Esophagus muscularis mucosa (tissue), 4 donors: Measurements from ENCODE around the gene GHR. TPM values are rescaled to one million over a fixed set of nuclear protein-coding genes. Genes with fewer than 3 reads are reported as not detected.

Experiments used
- DNase-seq: peaks from one replicate; pipeline ENCODE4 v3.0.0-alpha.2; 2017; ENCODE audit errors: extremely low spot score
- H3K27ac ChIP-seq, 4 donors: fragments of 200-600 bp; sonication (generic); replicated peaks in 1 of 4; 1 replicate in 3 of 4; 2 replicates in 1 of 4; pipeline ENCODE4 v1.5.1; 2016 to 2019; ENCODE audit warnings: mild to moderate bottlenecking in 1 of 4
- H3K27me3 ChIP-seq, 4 donors: fragments of 200-600 bp; sonication (generic); one replicate each; pipeline versions ENCODE4 v1.5.1 to v1.6.0; 2016 to 2019
- H3K36me3 ChIP-seq, 4 donors: fragments of 200-600 bp; sonication (generic); one replicate each; pipeline ENCODE4 v1.5.1; 2016 to 2019
- H3K4me1 ChIP-seq, 4 donors: fragments of 200-600 bp; sonication (generic); one replicate each; pipeline ENCODE4 v1.5.1; 2016 to 2019
- H3K4me3 ChIP-seq, 4 donors: fragments of 200-600 bp; sonication (generic); 1 replicate in 2 of 4; 2 replicates in 2 of 4; pipeline ENCODE4 v1.5.1; 2016 to 2019; ENCODE audit warnings: mild to moderate bottlenecking in 4 of 4, moderate library complexity in 1 of 4
- H3K9me3 ChIP-seq, 4 donors: fragments of 200-600 bp; sonication (generic); 1 replicate in 3 of 4; 2 replicates in 1 of 4; pipeline ENCODE4 v1.5.1; 2016 to 2019
- CTCF ChIP-seq, 3 experiments: fragments of 200-600 bp in 2 of 3; fragments of 450-650 bp in 1 of 3; sonication (generic) in 2 of 3; IDR thresholded peaks; one replicate each; pipeline ENCODE4 v1.5.1; 2017 to 2019; ENCODE audit warnings: antibody characterized with exemption in 3 of 3, mild to moderate bottlenecking in 2 of 3, moderate library complexity in 1 of 3
- EP300 ChIP-seq: sonication (generic); formaldehyde crosslinking; IDR thresholded peaks from one replicate; pipeline ENCODE4 v1.6.1; 2017; ENCODE audit warnings: antibody characterized with exemption
- POLR2A ChIP-seq: fragments of 450-650 bp; IDR thresholded peaks from one replicate; pipeline ENCODE4 v1.6.1; 2017; ENCODE audit warnings: antibody characterized with exemption, moderate library complexity, mild to moderate bottlenecking, low read depth
- POLR2AphosphoS5 ChIP-seq, 2 donors: sonication (generic); formaldehyde crosslinking; IDR thresholded peaks; one replicate each; pipeline ENCODE4 v1.6.1; 2017; ENCODE audit warnings: antibody characterized with exemption in 2 of 2
- WGBS: methylation state at CpG from one replicate; pipeline ENCODE4 v1.1.5; 2018; 5-methylcytosine and 5-hydroxymethylcytosine counted together
- intact Hi-C: fragments of 100-400 bp; cut with DNase I; formaldehyde crosslinking; loops from one replicate; pipeline ENCODE4 v1.15.1; 2023
- total RNA-seq, 4 donors: library from RNA; depleted of rRNA; stranded (reverse); fragments of >200 nt; gene quantifications; one replicate each; pipeline versions ENCODE4 v1.1.0 to v1.2.1, GENCODE V29; 2016

Gene GHR
- total RNA-seq, 4 donors from 2014 or later: 5.3 to 9.1 (median 6.5) TPM

- no peaks in the 10 kb centered on the region for H3K9me3 ChIP-seq
- H3K27me3 ChIP-seq: no peaks in the 10 kb centered on the region
- H3K4me3 ChIP-seq: no peak overlapping the region
- H3K4me1 ChIP-seq: peaks cover 4 to 9% (median 5%) of the 10 kb centered on the region in 4 donors
- intact Hi-C loops: no loop called here
- no peaks in the 10 kb centered on the region for H3K36me3 ChIP-seq
- TF ChIP-seq EP300 (no peak), POLR2A (no peak), CTCF (IDR thresholded peaks at IDR 0.05) (no peak), POLR2AphosphoS5 (IDR thresholded peaks at IDR 0.05) (no peak)
- H3K27ac ChIP-seq: no peak overlapping the region
- no peak for DNase-seq
Measured at GRCh38 chr5:42436051-42436450, 12.8 kb downstream of the GHR start.

- H3K27me3 ChIP-seq: no peaks in the 10 kb centered on the region
- H3K4me3 ChIP-seq: no peak overlapping the region
- H3K27ac ChIP-seq: no peak overlapping the region
- 83% methylated on average over 5 of the region's 5 CpGs for WGBS
- TF ChIP-seq EP300 (no peak), POLR2AphosphoS5 (IDR thresholded peaks at IDR 0.05) (no peak), CTCF (IDR thresholded peaks at IDR 0.05) (no peak), POLR2A (no peak)
- intact Hi-C loops: no loop called here
- H3K4me1 ChIP-seq: peaks cover 9 to 14% (median 11%) of the 10 kb centered on the region in 4 donors
- peaks cover 0 to 6% (median 0%) of the 10 kb centered on the region in 4 donors for H3K9me3 ChIP-seq
- DNase-seq: no peak
- no peaks in the 10 kb centered on the region for H3K36me3 ChIP-seq
Measured at GRCh38 chr5:42454216-42454995, 31.2 kb downstream of the GHR start.

- Histone ChIP-seq H3K27ac (no peak overlapping the region), H3K36me3 (no peaks in the 10 kb centered on the region), H3K4me1 (peaks cover 6 to 11% (median 9%) of the 10 kb centered on the region in 4 donors), H3K27me3 (no peaks in the 10 kb centered on the region), H3K4me3 (no peak overlapping the region), H3K9me3 (no peaks in the 10 kb centered on the region)
- TF ChIP-seq POLR2A: no peak
- no peak for TF ChIP-seq CTCF (IDR thresholded peaks at IDR 0.05)
- TF ChIP-seq POLR2AphosphoS5 (IDR thresholded peaks at IDR 0.05): no peak
- TF ChIP-seq EP300: no peak
- no peak for DNase-seq
- WGBS: 89% methylated on average over 1 of the region's 1 CpG
- intact Hi-C loops: no loop called here
Measured at GRCh38 chr5:42461033-42461432, 37.8 kb downstream of the GHR start.

- Histone ChIP-seq H3K9me3 (no peaks in the 10 kb centered on the region), H3K27me3 (no peaks in the 10 kb centered on the region), H3K27ac (no peak overlapping the region), H3K36me3 (no peaks in the 10 kb centered on the region), H3K4me3 (no peak overlapping the region), H3K4me1 (peaks cover 6 to 11% (median 9%) of the 10 kb centered on the region in 4 donors)
- WGBS: 79% methylated on average over 1 of the region's 1 CpG
- intact Hi-C loops: no loop called here
- TF ChIP-seq CTCF (IDR thresholded peaks at IDR 0.05) (no peak), EP300 (no peak), POLR2A (no peak), POLR2AphosphoS5 (IDR thresholded peaks at IDR 0.05) (no peak)
- no peak for DNase-seq
Measured at GRCh38 chr5:42461507-42461906, 38.3 kb downstream of the GHR start.

GRCh38 chr5:42462083-42462482 is 38.8 kb downstream of the GHR start:
- Histone ChIP-seq H3K27me3 (no peaks in the 10 kb centered on the region), H3K9me3 (no peaks in the 10 kb centered on the region), H3K27ac (no peak overlapping the region), H3K4me1 (peaks cover 6 to 11% (median 9%) of the 10 kb centered on the region in 4 donors), H3K4me3 (no peak overlapping the region), H3K36me3 (no peaks in the 10 kb centered on the region)
- intact Hi-C loops: no loop called here
- 92% methylated on average over 2 of the region's 2 CpGs for WGBS
- no peak for TF ChIP-seq POLR2AphosphoS5 (IDR thresholded peaks at IDR 0.05)
- no peak for TF ChIP-seq CTCF (IDR thresholded peaks at IDR 0.05)
- TF ChIP-seq POLR2A: no peak
- TF ChIP-seq EP300: no peak
- no peak for DNase-seq
